ENCODE results near the gene COMMD3. TPM values are rescaled to one million over a fixed set of nuclear protein-coding genes. Genes with fewer than 3 reads are reported as not detected.

COMMD3 gene
- total RNA-seq, 4 donors from 2014 or later, result 17.5 to 68.6 (median 24.6) TPM

DNA sequence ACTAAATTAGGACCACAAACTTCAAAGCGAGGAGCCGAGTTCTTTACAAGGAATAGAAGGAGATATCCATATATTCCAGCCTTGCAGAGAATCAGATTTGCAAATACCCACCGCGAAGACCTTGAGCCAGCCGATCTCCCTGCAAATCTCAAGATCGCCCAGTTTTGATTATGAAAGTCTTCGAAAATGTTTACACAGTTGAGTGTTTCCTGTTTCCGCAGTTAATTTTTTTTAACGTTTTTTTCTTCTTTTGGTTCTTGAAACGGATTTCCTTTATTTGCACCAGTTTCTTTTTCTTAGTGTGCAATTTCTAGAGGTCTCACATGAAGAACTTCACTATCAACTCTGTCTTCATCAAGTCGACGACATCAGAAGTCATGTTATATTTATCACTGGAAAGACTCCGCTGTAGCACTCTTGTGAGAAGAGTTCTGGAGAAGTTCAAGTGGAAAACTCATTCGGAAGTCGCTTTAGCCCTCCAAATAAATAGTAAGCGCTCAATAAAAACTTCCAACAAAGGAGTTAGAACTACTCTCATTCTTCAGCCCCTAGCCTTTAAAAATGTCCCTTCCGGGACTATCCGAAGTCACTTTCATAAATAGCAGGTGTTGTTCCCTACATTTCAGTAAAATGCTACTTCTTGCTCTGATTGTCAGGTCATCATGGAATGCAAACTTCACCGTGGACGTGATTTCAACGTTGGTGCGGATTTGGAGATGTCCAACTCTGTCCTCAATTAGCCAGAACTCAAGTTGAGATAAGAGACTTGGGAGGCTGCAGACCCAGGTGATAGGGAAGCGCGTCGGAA lies 17.2 kb downstream of the COMMD3 start:
- Histone ChIP-seq H3K36me3 (peaks cover 0 to 25% of the 10 kb centered on the region in 2 donors), H3K4me3 (no peak overlapping the region), H3K27me3 (peaks cover 48% of the 10 kb centered on the region), H3K4me1 (peaks cover 0 to 33% (median 24%) of the 10 kb centered on the region in 3 donors), H3K27ac (no peak overlapping the region), H3K9me3 (peaks cover 0 to 12% (median 0%) of the 10 kb centered on the region in 3 donors)
- no peak for ATAC-seq
- 68 to 70% methylated on average over 18 to 21 of the region's 25 CpGs for WGBS, 2 donors (ENCODE audit: low coverage in 1 of 2)
- TF ChIP-seq POLR2A (IDR thresholded peaks at IDR 0.05), result no peak
- TF ChIP-seq EP300 (IDR thresholded peaks at IDR 0.05), result no peak
- TF ChIP-seq POLR2AphosphoS5 (IDR thresholded peaks at IDR 0.05), result no peak
- TF ChIP-seq, protein P1, sequence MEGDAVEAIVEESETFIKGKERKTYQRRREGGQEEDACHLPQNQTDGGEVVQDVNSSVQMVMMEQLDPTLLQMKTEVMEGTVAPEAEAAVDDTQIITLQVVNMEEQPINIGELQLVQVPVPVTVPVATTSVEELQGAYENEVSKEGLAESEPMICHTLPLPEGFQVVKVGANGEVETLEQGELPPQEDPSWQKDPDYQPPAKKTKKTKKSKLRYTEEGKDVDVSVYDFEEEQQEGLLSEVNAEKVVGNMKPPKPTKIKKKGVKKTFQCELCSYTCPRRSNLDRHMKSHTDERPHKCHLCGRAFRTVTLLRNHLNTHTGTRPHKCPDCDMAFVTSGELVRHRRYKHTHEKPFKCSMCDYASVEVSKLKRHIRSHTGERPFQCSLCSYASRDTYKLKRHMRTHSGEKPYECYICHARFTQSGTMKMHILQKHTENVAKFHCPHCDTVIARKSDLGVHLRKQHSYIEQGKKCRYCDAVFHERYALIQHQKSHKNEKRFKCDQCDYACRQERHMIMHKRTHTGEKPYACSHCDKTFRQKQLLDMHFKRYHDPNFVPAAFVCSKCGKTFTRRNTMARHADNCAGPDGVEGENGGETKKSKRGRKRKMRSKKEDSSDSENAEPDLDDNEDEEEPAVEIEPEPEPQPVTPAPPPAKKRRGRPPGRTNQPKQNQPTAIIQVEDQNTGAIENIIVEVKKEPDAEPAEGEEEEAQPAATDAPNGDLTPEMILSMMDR (IDR thresholded peaks at IDR 0.05), result no peak

DNA sequence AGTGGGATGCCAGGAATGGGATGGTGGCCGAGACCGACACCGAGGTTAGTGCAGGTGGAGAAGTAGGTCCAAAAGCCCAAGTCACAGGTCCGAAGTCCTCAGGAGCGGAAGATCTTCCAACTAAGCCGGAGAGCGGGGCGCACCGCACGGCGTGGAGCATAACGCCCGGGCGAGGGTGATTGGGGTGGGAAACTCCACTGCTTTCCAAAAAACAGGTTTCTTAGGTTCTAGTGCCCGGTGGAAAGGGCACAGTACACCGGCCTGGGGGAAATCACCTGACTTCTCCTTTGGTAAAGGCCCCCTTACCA lies 17.7 kb downstream of the COMMD3 start:
- H3K4me3 ChIP-seq, result no peak overlapping the region
- peaks cover 53% of the 10 kb centered on the region for H3K27me3 ChIP-seq
- peaks cover 0 to 19% of the 10 kb centered on the region in 2 donors for H3K36me3 ChIP-seq
- WGBS, 2 donors (ENCODE audit: low coverage in 1 of 2), result 75 to 76% methylated on average over 5 to 14 of the region's 16 CpGs
- no peak overlapping the region for H3K27ac ChIP-seq
- TF ChIP-seq POLR2A (IDR thresholded peaks at IDR 0.05) (no peak), POLR2AphosphoS5 (IDR thresholded peaks at IDR 0.05) (no peak), EP300 (IDR thresholded peaks at IDR 0.05) (no peak)
- TF ChIP-seq, protein P1 (IDR thresholded peaks at IDR 0.05), result no peak
- H3K4me1 ChIP-seq, result peaks cover 0 to 33% (median 24%) of the 10 kb centered on the region in 3 donors
- H3K9me3 ChIP-seq, result peaks cover 0 to 12% (median 0%) of the 10 kb centered on the region in 3 donors
- ATAC-seq, result no peak

DNA sequence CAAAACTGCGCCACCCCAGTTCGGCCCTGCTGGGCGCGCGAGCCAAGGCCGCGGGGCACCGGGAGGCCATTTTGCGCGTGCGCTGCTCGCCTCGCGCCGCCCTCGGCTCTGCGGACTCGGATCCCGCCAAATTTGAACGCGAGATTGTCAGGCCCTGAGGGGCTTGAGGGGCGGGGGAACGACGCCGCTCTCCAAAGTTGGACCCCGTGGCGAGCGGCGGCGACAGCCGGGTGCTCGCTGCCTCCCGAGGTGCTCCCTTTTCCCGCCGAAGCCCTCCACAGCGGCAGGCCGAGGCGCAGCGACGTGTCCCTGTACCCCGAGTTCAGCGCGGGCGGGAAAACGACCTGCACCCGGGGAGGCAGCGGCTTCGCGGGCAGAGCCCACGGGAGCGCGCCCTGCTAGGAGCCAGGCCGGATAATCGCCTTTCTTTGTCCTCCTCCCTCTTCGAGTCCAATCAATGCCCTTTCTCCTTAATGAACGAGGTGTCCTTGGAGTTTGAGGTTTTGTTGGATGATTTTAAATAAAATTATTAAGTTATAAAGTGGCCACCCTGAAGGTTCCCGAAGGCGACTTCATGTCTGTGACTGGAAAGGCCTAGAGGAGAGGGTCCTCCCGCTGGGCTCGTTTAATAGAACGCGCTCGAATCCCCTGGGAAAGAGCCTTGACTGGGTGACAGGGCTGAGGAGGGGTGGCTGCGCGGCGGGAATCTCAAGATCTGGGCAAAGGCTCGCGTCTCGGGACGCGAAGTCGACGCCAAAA lies 18.4 kb downstream of the COMMD3 start:
- ATAC-seq, result no peak
- H3K27ac ChIP-seq, result peak overlapping the region in 1 of 4 donors; percentile 2
- H3K4me3 ChIP-seq, result peak overlapping the region; percentile 28 to 53
- peaks cover 0 to 35% (median 24%) of the 10 kb centered on the region in 3 donors for H3K4me1 ChIP-seq
- peaks cover 0 to 13% of the 10 kb centered on the region in 2 donors for H3K36me3 ChIP-seq
- 0 to 28% methylated on average over 3 to 10 of the region's 73 CpGs for WGBS, 2 donors (ENCODE audit: low coverage in 1 of 2)
- peaks cover 0 to 12% (median 0%) of the 10 kb centered on the region in 3 donors for H3K9me3 ChIP-seq
- TF ChIP-seq, protein P1 (IDR thresholded peaks at IDR 0.05), result no peak
- TF ChIP-seq EP300 (IDR thresholded peaks at IDR 0.05) (no peak), POLR2AphosphoS5 (IDR thresholded peaks at IDR 0.05) (no peak), POLR2A (IDR thresholded peaks at IDR 0.05) (no peak)
- peaks cover 60% of the 10 kb centered on the region for H3K27me3 ChIP-seq

DNA sequence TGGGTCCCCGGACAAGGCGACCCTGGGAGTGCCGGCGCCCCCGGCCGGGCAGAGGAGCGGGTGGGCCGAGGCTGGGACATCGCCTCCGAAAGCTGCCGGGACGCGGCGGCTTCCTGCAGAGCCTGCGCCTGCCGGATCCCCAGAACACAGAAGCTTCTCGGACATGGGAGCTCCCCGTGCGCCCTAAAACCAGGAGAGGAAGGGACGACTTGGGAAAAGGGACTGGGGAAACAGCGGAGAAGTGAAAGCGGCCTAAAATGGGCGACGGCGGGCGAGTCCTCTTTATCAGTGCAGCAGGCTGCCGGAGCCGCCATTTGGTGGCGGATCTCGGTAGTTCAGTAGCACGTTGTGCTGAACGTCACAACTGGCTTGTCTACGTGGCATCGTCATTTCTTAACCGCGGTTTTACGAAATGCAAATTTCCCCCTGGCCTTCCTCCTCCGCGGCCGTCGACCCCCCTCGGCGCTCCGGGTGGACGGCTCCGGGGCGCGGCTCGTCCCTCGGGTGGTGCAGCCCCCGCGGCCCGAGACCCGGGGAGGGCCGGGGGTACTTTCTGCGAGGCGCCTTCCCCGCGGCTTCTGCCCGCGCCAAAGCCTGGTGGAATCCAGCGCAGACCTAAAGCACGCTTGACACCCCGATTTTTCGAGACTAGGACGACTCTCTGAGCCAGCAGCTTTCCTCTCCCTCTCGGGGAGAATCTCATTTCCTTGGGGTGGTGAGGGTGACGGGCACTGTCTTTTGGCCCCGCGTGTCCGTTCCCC lies 19.2 kb downstream of the COMMD3 start:
- 3% methylated on average over 8 of the region's 71 CpGs; no CpG with 5 or more reads in 1 of the 2 donors for WGBS, 2 donors (ENCODE audit: low coverage in 1 of 2)
- H3K27me3 ChIP-seq, result peaks cover 61% of the 10 kb centered on the region

More for the DNA sequence above, 19.2 kb downstream of the COMMD3 start:
- Histone ChIP-seq H3K4me1 (peaks cover 0 to 41% (median 27%) of the 10 kb centered on the region in 3 donors), H3K9me3 (peaks cover 0 to 12% (median 0%) of the 10 kb centered on the region in 3 donors), H3K4me3 (peak overlapping the region; percentile 28 to 53), H3K27ac (peak overlapping the region in 1 of 4 donors; percentile 2), H3K36me3 (peaks cover 0 to 5% of the 10 kb centered on the region in 2 donors)
- TF ChIP-seq POLR2A (IDR thresholded peaks at IDR 0.05) (no peak), POLR2AphosphoS5 (IDR thresholded peaks at IDR 0.05) (peak; percentile 58)
- TF ChIP-seq, protein P1 (IDR thresholded peaks at IDR 0.05), result peak in 3 of 4 experiments; percentile 14 to 52 (median 27)
- ATAC-seq, result peak; percentile 61

Measured in gastroesophageal sphincter (tissue), 4 donors.